AG10803 (cell line): ENCODE results near the gene MPPED1.

ENCODE experiments used
- DNase-seq: peaks from one replicate; pipeline ENCODE4 v3.0.0; 2010; ENCODE audit warnings: low read depth
- H3K4me3 ChIP-seq: 2 replicates; pipeline ENCODE4 v1.5.1; 2011; ENCODE audit warnings: mild to moderate bottlenecking, low read length, control low read depth
- TF ChIP-seq, protein P1 (sequence below): conservative IDR thresholded peaks from 2 replicates; pipeline ENCODE4 v1.5.1; 2011; ENCODE audit warnings: mild to moderate bottlenecking, low read length, control low read depth, inconsistent platforms

The MPPED1 gene

DNA sequence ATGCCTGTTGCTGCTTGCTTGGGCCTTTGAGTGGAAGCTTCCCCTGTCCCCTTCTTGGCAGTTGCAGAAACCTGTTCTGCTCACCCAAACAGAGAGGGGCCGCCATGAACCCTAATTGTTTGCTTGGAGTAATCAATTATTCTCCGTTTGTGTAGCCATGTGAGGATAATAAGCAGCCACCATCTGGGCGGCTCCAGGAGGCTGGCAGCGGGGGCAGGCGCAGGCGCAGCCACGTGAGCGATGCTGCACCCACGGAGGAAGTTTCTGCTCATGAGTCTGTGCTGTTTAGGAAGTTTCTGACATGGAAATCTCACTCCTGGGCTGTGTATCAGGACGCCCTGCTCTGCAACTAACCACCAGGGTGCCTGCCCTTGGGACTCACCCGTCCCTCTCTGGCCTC, 90.1 kb downstream of the MPPED1 start:
- H3K4me3 ChIP-seq, result no peak overlapping the region
- no peak for DNase-seq
- TF ChIP-seq, protein P1, sequence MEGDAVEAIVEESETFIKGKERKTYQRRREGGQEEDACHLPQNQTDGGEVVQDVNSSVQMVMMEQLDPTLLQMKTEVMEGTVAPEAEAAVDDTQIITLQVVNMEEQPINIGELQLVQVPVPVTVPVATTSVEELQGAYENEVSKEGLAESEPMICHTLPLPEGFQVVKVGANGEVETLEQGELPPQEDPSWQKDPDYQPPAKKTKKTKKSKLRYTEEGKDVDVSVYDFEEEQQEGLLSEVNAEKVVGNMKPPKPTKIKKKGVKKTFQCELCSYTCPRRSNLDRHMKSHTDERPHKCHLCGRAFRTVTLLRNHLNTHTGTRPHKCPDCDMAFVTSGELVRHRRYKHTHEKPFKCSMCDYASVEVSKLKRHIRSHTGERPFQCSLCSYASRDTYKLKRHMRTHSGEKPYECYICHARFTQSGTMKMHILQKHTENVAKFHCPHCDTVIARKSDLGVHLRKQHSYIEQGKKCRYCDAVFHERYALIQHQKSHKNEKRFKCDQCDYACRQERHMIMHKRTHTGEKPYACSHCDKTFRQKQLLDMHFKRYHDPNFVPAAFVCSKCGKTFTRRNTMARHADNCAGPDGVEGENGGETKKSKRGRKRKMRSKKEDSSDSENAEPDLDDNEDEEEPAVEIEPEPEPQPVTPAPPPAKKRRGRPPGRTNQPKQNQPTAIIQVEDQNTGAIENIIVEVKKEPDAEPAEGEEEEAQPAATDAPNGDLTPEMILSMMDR, result no peak

DNA sequence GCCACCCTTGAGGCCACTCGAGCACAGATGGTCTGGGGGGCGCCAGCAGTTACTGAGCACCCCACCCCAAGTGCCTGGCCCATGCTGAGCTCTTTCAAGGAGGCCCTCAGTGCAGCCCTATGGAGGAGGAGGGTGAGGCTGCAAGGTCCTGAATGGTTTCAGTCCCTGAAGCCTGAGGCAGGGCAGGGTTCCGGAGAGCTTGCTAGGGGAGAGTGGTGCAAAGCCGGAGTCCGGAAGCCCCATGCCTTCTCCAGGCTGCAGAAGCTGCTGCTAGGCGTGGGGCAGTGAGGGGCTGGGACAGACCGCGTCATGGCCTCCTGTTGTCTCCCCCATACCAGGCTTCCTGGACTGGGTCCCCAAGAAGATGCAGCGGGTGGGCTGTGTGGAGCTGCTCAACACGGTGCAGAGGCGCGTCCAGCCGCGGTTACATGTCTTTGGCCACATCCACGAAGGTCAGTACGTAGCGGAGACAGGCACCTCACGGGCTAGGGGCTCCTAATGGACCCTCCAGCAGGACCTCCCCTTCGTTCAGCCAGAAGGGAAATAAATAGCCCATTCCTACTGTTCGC, 90.6 kb downstream of the MPPED1 start:
- TF ChIP-seq, protein P1, result no peak
- H3K4me3 ChIP-seq, result no peak overlapping the region
- DNase-seq, result no peak

DNA sequence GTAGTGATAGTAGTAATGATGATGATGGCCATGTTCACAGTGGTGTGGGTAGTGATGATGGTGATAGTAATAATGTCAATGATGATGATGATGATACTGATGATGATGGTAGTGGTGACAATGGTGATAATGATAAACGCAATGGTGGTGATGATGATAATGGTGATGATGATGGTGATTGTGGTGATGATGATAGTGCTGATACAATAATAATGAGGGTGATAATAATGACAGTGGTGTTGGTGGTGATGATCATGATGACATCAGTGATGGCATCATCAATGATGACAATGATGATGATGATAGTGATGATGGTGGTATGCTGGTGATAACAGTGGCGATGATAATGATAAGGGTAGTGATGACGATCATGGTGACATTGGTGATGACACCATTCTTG, 92.3 kb downstream of the MPPED1 start:
- TF ChIP-seq, protein P1, result no peak
- H3K4me3 ChIP-seq, result no peak overlapping the region
- DNase-seq, result no peak

DNA sequence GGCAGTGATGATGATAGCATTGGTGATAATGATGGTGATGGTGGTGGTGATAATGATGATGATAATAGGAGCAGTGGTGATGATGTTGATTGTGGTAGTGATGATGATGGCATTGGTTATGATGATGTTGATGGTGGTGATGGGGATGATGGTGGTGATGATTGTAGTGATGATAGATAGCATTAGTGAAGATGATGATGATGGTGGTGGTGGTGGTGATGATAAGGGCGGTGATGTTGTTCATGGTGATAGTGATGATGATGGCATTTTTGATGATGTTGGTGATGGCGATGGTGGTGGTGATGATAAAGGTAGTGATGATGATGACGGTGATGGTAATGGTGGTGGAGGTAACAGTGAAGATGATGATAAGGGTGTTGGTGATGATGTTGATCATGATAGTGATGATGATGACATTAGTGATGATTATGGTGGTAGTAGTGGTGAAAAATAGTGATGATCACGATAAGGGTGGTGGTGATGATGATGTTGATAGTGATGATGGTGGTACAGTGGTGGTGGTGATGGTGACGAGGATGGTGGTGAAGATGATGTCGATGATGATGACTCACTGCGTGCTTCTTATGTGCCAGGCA, 93.0 kb downstream of the MPPED1 start:
- H3K4me3 ChIP-seq, result no peak overlapping the region
- TF ChIP-seq, protein P1, result no peak
- no peak for DNase-seq

DNA sequence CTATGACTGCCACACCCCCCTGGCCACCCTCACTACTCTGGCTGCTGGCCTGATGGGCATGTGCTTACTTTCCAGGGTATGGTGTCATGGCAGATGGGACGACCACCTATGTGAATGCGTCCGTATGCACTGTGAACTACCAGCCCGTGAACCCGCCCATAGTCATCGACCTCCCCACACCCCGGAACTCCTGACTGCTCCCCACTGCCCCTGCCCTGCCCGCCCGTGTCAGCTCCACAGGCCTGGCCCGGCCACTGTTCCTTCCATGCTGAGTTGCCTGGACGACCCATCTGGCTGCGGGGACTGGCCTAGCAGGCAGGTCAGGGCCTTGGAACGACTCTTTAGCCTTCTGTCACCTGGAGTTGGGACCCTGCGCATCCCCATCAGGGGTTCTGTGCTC, 93.6 kb downstream of the MPPED1 start:
- TF ChIP-seq, protein P1, result no peak
- no peak for DNase-seq
- no peak overlapping the region for H3K4me3 ChIP-seq

DNA sequence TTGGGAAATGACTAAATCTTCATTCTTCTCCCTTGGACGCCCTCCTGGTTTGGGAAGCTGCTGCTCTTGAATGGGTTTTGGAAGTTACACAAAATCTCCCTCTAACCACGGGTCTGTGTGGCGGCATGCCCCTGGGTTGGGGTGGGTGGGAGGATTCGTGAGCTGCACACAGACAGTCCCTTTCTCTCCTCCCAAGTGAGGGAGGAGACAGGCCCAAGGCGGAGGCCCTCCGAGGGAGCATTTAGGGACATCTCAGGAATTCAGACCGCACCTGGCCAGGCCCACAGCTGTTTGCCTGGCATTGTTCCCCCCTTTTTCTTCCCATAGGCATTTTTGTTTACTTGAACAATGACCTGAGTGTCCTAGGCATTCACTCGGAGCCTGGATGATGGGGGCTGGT, 94.1 kb downstream of the MPPED1 start:
- H3K4me3 ChIP-seq, result no peak overlapping the region
- TF ChIP-seq, protein P1, result no peak
- DNase-seq, result no peak

DNA sequence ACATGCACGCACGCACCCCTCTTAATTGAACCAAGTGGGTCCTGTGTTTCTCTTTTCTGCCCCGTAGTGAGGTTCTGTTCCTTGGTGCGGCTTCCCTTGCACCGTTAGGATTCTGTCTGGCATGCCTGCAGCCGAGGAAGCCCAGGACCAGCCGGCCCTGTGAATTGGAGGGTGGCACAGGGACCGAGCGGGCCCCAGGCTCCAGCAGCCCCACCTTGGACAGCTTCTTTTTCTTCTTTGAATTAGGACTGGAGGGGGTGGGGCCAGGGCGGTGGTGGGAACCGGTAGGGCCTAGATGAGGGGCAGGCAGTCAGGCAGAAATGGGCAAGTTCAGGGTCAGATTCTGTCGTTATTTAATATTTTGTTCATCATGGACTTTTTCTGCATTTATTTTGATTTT, 94.7 kb downstream of the MPPED1 start:
- TF ChIP-seq, protein P1, result no peak
- no peak overlapping the region for H3K4me3 ChIP-seq
- DNase-seq, result no peak
